Activated naive CD4-positive, alpha-beta T cell treated with anti-CD3 and anti-CD28 coated beads for 36 hours (primary cell): Measurements from ENCODE around the gene TSPAN9. TPM values are rescaled to one million over a fixed set of nuclear protein-coding genes. Genes with fewer than 3 reads are reported as not detected.

Experiments used
- CTCF ChIA-PET: fragments of 350-600 bp; sonication (Branson Sonifier 250); formaldehyde crosslinking; loops from one replicate; lab custom pipeline; 2021; ENCODE audit warnings: antibody characterized with exemption; lab: Charles Lee
- DNase-seq: peaks from one replicate; pipeline ENCODE4 v3.0.0-alpha.2; 2020
- H3K27ac Mint-ChIP-seq: one replicate; pipeline ENCODE4 v1.8.0; 2021; ENCODE audit warnings: mild to moderate bottlenecking, mixed read lengths
- H3K27me3 Mint-ChIP-seq: one replicate; pipeline ENCODE4 v1.8.0; 2021; ENCODE audit warnings: low read depth, mixed read lengths
- H3K36me3 Mint-ChIP-seq: one replicate; pipeline ENCODE4 v1.8.0; 2021; ENCODE audit warnings: low read depth, mixed read lengths
- H3K4me1 Mint-ChIP-seq: one replicate; pipeline ENCODE4 v1.8.0; 2021; ENCODE audit warnings: low read depth, mixed read lengths
- H3K4me3 Mint-ChIP-seq: one replicate; pipeline ENCODE4 v1.8.0; 2021; ENCODE audit warnings: mild to moderate bottlenecking, moderate library complexity, mixed read lengths
- H3K9me3 Mint-ChIP-seq: one replicate; pipeline ENCODE4 v1.8.0; 2021; ENCODE audit warnings: mixed read lengths
- intact Hi-C: fragments of 100-400 bp; cut with micrococcal nuclease; formaldehyde crosslinking; loops from one replicate; pipeline ENCODE4 v1.15.1; 2023
- total RNA-seq, 2 experiments: library from RNA; stranded (reverse); gene quantifications; one replicate each; pipeline ENCODE4 v1.2.3, GENCODE V29; 2021

The TSPAN9 gene
- total RNA-seq, 2 experiments from 2014 or later: 0.72 to 0.91 TPM

DNA sequence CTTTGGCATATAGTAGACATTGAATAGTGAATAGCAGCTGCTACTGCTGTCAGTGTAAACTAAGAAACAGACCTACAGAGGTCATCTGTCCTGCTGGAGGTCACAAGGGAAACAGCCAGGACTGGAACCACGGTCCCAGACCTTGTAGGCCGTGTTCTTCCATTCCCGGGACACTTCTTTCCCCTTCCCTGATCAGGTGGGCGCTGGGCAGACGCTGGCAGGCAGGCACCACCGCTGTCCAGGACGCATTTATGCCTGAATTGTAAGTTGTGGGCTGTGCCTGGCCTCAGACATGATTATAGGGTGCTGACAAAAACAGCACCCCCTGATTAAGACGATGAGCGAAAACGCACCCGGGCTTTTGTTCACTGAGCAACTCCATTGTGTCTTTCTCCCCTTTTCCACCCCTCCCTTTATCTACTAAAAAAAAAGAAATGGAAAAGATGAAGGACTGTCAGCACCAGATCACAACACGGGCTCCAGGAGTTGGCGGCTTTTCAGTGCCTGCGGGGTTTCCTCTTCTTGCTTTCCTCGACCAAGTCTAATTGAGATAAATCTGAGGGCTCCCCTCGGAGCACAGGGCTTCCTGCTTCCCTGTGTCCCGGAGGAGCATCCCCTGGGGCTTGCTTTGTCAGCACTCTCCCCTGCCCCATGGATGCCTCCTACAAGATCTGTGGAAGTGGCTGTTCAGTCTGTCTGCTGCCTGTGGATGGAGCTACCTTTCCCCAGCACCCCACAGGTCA is 80.6 kb downstream of the TSPAN9 start:
- CTCF ChIA-PET: no interaction called here
- Mint-ChIP-seq H3K9me3 (peaks cover 2% of the 10 kb centered on the region), H3K4me3 (no peak overlapping the region), H3K27me3 (no peaks in the 10 kb centered on the region), H3K27ac (no peak overlapping the region), H3K36me3 (no peaks in the 10 kb centered on the region), H3K4me1 (peaks cover 2% of the 10 kb centered on the region)
- intact Hi-C loops: no loop called here
- DNase-seq: no peak

GRCh38 chr12:3158851-3159465 is 81.8 kb downstream of the TSPAN9 start:
- H3K27me3 Mint-ChIP-seq: no peaks in the 10 kb centered on the region
- intact Hi-C loops: no loop called here
- no peaks in the 10 kb centered on the region for H3K4me1 Mint-ChIP-seq
- H3K27ac Mint-ChIP-seq: peak overlapping the region; percentile 22
- no peak for DNase-seq
- H3K36me3 Mint-ChIP-seq: no peaks in the 10 kb centered on the region
- CTCF ChIA-PET: no interaction called here
- H3K4me3 Mint-ChIP-seq: no peak overlapping the region
- peaks cover 2% of the 10 kb centered on the region for H3K9me3 Mint-ChIP-seq

GRCh38 chr12:3160081-3160480 is 82.9 kb downstream of the TSPAN9 start:
- Mint-ChIP-seq H3K27me3 (no peaks in the 10 kb centered on the region), H3K36me3 (no peaks in the 10 kb centered on the region), H3K27ac (no peak overlapping the region), H3K4me3 (no peak overlapping the region), H3K4me1 (no peaks in the 10 kb centered on the region), H3K9me3 (peaks cover 2% of the 10 kb centered on the region)
- no peak for DNase-seq
- CTCF ChIA-PET: no interaction called here
- intact Hi-C loops: no loop called here

GRCh38 chr12:3161861-3162260 is 84.7 kb downstream of the TSPAN9 start:
- Mint-ChIP-seq H3K27me3 (no peaks in the 10 kb centered on the region), H3K9me3 (peaks cover 2% of the 10 kb centered on the region), H3K27ac (no peak overlapping the region), H3K4me3 (no peak overlapping the region), H3K36me3 (no peaks in the 10 kb centered on the region), H3K4me1 (no peaks in the 10 kb centered on the region)
- CTCF ChIA-PET: interaction anchor here (0.9 kb wide), 1 partner anchor 40 kb away, joined by 5 read pairs; no protein-coding TSS in a partner anchor
- intact Hi-C loops: no loop called here
- no peak for DNase-seq

DNA sequence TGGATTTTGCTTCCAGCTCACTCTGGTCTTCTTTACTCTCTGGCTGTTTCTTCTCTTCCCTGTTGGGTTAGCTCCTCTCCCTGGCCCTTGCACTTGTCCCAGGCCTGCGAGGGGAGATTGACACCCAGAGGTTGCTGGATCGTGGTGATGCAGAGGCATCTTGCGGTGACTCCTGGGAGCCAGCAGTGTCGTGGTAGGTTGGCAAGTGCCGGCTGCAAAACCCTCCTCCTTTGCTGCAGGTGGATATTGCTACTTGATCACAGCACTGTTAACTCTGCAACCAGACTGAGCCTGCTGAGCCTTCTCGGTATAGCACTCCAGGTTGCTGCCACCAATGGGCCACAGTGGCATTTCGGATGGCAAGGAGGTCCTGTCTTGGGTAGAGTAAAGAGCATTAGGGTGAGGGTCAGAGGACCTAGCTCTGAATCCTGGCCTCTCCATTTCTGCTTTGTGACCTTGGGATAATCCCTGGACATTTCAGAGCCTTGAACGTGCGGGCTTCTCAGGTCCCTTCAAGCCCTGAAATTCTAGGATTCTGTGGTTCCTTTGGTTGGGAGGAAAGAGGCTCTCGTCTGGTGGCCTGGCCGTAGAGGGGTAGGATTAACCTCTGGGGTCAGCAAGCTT is 87.4 kb downstream of the TSPAN9 start:
- Mint-ChIP-seq H3K4me1 (no peaks in the 10 kb centered on the region), H3K9me3 (peaks cover 2% of the 10 kb centered on the region), H3K27ac (no peak overlapping the region), H3K36me3 (no peaks in the 10 kb centered on the region), H3K27me3 (no peaks in the 10 kb centered on the region), H3K4me3 (no peak overlapping the region)
- intact Hi-C loops: no loop called here
- CTCF ChIA-PET: interaction anchor here (1.3 kb wide), 1 partner anchor 136 kb away, joined by 3 read pairs; no protein-coding TSS in a partner anchor
- no peak for DNase-seq

DNA sequence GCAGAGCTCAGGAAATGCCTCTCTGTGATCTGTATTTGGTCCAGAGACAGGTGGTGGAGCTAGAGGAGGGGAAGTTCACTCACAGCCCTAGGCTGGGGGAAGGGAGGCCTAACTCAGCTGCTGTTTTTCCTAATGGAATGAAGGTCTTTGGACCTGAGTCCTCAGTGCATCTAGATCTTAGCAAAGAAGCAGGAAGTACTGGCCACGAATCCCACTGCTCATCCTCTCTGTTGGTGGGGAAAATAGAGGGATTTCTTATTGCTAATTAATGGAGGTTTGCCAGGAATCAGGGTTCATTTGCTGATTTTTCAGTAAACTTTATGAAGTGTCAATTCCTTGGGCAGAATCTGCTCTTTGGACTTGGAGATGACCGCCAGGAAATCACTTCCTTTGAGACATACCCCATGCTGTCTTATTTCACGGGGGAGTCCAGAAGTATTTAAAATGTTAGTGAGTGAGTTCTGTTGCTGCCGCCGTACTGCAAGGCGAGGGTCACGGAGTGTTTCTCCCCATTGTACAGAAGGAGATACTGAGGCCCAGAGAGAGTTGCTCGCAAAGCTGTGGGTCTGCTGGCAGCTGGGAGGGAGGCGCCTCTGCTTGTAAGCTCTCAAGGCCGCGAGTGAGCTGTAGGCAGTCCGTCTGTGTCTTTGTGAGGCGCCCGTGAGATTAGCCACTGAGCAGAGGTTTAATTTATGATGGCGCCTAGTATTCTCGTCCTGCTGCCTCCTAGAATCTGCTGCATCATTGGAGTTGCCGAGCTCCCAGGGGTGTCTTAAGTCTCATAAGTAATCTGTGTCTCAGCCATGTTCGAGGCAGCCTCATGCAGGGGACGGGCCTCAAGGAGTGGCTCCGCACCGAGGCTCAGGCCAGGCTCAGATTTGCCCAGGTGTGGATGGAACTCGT is 88.2 kb downstream of the TSPAN9 start:
- no peak overlapping the region for H3K4me3 Mint-ChIP-seq
- CTCF ChIA-PET: no interaction called here
- peaks cover 2% of the 10 kb centered on the region for H3K9me3 Mint-ChIP-seq
- no peak for DNase-seq
- intact Hi-C loops: no loop called here
- H3K27me3 Mint-ChIP-seq: no peaks in the 10 kb centered on the region
- H3K4me1 Mint-ChIP-seq: no peaks in the 10 kb centered on the region
- no peaks in the 10 kb centered on the region for H3K36me3 Mint-ChIP-seq
- no peak overlapping the region for H3K27ac Mint-ChIP-seq

DNA sequence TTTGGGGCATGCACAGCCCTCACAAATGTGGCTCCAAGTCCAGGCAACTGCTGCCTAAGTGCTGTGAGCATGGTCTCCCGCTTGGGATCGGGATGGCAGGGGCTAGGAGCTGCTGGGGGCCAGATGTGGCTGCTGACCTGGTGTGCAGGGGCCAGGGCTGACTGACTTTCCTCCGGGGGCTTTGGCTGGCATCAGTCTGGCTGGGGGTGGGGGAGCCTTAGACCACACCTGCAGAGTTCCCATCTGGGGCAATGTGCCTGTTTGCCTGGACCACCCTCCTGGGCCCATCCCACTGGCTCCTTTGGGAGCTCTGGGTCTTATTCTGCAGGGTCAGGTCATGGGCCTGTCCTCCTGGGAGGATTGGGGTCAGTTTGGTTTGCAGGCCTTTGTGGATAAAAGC is 90.5 kb downstream of the TSPAN9 start:
- CTCF ChIA-PET: interaction anchor here (1.4 kb wide), 1 partner anchor 32 kb away, joined by 5 read pairs; no protein-coding TSS in a partner anchor
- Mint-ChIP-seq H3K27ac (no peak overlapping the region), H3K9me3 (no peaks in the 10 kb centered on the region), H3K27me3 (no peaks in the 10 kb centered on the region), H3K4me3 (no peak overlapping the region), H3K36me3 (no peaks in the 10 kb centered on the region), H3K4me1 (no peaks in the 10 kb centered on the region)
- intact Hi-C loops: no loop called here
- DNase-seq: no peak

- peak; percentile 50 for DNase-seq
- Mint-ChIP-seq H3K9me3 (no peaks in the 10 kb centered on the region), H3K4me1 (no peaks in the 10 kb centered on the region), H3K36me3 (no peaks in the 10 kb centered on the region), H3K27ac (no peak overlapping the region), H3K4me3 (no peak overlapping the region), H3K27me3 (no peaks in the 10 kb centered on the region)
- CTCF ChIA-PET: interaction anchor here (1.4 kb wide), 1 partner anchor 33 kb away, joined by 5 read pairs; no protein-coding TSS in a partner anchor
- intact Hi-C loops: no loop called here
These were observed 91.3 kb downstream of the TSPAN9 start for GRCh38 chr12:3168223-3169221.

DNA sequence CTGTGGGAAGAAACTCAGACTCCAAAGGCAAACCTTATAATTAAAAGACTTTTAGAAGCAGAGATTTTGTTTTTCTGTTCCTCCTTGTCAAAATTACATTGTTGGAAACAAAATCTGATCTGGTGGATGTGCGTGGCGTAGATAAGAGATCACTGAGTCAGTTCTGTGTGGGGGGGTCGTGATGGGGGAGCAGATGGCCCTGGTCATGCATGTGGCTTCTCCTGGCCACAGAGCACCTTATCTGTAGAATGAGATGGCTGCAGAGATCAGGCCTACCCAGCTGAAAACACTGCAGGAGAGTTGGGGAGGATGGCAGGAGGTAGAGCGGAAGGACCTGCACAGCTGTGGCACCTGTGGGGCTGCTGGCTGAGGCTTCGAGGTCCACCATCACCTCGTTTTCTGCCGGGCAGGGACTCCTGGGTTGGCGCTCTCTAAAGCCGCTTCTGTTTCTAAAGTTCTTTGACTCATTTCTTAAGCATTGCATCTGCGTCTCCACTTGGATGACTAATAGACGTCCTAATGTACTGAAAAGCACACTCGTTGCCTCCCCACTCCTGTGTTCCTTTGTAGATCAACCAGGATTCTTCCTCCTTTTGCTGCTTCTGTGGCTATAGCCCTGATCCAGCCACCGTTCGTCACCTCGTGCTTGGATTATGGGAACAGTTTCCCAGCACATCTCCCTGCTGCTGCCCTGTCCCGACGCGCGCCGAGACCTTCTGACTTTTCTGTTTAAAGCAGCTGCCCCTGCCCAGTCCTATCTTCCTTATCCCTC is 93.4 kb downstream of the TSPAN9 start:
- intact Hi-C loops: no loop called here
- Mint-ChIP-seq H3K27ac (no peak overlapping the region), H3K4me3 (no peak overlapping the region), H3K9me3 (no peaks in the 10 kb centered on the region), H3K4me1 (no peaks in the 10 kb centered on the region), H3K36me3 (no peaks in the 10 kb centered on the region), H3K27me3 (no peaks in the 10 kb centered on the region)
- CTCF ChIA-PET: no interaction called here
- DNase-seq: no peak

GRCh38 chr12:3171195-3171591 is 94.0 kb downstream of the TSPAN9 start:
- CTCF ChIA-PET: no interaction called here
- H3K4me1 Mint-ChIP-seq: no peaks in the 10 kb centered on the region
- intact Hi-C loops: no loop called here

More at GRCh38 chr12:3171195-3171591, 94.0 kb downstream of the TSPAN9 start:
- Mint-ChIP-seq H3K27ac (no peak overlapping the region), H3K27me3 (no peaks in the 10 kb centered on the region), H3K9me3 (no peaks in the 10 kb centered on the region), H3K36me3 (no peaks in the 10 kb centered on the region), H3K4me3 (no peak overlapping the region)
- DNase-seq: no peak
